Aortic smooth muscle cell (primary cell): ENCODE measurements around the gene PRRT1B. TPM values are rescaled to one million over a fixed set of nuclear protein-coding genes. Genes with fewer than 3 reads are reported as not detected.

Experiments used
- total RNA-seq: library from RNA; depleted of rRNA; stranded (reverse); fragments of >200 nt; gene quantifications from 2 replicates; pipeline ENCODE4 v1.2.3, GENCODE V29; 2014

PRRT1B gene
- total RNA-seq, result not detected in 2 replicates

DNA sequence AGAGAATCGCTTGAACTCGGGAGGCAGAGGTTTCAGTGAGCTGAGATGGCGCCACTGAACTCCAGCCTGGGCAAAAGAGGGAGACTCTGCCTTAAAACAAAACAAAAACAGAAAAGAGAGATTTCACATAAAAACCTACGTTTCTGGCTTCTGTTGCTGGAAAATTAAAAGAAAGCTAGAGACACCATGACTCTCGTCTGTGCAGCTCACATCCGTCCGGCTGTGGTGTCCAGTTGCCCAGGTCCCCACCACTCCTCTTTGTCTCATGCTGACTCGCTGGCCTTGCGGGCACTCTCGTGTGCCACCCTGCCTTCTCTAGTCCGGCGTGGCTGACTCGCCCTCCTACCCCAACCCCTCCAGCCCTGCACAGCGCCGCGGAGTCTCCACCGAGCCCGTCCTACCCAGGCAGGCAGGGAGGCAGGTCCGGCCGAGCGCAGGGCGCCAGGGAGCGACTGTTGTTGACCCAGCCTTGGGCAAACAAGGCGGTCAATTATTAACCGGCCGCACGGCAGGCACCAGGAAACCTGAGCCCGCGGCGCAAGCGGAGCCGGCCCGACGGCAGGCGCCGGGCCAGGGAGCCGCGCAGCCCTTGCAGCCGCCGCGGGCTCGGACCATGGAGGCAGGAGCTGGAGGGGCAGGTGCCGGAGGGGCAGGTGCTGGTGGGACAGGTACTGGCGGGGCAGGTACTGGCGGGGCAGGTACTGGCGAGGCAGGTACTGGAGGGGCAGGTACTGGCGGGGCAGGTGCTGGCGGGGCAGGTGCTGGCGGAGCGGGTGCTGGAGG is at the start of gene PRRT1B:
Gene PRRT1B (plus strand): TSS at position 521 of the 783 bp plus-strand sequence. CDS start 93 bp downstream, at position 614.

DNA sequence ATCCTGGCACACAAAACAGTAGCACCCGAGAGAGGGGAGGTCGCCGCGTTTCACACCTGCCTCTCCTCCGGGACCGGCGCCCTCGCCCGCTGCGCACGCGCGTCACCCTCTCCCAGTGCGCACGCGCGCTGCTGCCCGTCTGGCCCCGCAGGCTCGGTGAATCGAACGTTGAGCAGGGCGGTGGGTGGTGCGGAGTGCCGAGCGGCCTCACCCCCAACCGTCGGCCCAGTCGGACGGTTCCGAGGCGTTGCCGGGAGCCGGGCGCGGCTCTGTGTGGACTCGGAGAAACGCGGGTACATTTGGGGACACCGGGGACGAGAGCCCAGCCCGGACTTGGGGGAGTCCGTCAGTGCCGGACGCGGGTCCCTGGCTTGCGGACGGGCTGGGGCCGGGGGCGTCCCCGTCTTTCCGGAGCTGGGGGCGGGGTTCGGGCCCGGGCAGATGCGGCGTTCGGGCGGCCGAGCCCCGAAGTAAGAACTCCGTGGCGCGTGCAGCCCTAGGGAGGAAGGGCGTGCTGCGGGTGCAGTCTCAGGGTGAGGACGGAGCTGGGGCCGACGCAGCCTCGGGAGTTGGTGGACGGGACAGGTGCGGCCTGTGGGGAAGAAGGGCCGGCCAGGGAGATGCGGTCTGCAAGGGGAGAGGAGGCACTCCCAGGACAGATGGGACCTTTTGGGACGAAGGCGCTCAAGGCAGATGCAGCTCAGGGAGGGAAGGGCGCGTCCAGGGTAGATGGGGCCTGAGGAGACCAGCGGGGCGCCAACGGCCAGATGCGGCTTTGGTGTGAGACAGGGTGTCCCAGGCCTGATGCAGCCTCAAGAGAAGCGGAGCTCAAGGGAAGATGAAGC is 42.3 kb upstream of the PRRT1B start, which contains the start of gene POMT1:
Gene POMT1 (plus strand): TSS at position 138 of the 845 bp plus-strand sequence. CDS start 1,301 bp downstream, outside the sequence.

DNA sequence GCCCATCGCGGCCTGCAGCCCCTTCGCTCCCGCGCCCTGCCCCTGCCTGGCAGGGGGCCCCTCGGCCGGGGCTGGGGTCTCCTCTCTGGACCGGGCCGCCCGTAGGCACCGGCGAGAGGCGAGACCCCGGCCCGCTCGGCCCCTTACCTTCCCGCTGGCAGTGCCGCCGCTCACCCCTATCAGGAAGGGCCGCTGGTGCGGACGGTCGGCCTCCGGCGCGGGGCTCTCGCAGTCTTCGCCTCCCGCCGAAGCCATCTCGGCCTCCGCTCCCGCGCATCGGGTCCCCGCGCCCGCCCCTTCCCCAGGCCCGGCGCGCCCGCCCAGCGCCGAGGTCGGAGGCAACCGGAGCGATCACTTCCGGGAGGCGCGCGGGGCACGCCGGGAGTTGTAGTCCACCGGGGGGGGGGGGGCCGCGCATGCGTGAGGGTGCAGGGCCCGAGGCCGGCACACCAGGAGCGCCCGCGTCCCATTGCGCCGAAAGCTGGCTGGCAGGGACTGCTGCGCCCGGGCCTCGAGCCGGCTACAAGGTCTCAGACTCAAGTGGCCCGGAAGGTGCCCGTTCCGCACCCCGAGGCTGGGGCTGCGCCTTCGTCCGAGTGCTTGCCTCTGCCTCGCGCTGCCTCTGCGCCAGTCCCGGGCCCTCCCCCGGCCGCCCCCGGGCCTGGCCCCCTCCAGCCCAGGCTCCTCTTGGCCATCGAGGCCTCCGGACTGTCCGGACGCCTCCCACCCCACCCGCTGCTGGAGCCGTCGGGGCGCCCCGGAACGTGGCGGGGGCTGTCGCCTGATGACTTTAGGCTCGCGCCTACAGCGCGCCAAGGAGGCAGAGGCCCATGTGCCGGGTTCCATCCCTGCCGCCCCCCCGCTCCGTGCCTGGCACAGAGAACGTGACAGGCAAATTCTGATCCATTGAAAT is 14.1 kb upstream of the PRRT1B start, which contains the start of gene UCK1:
Gene UCK1 (minus strand): TSS at position 344 of the 913 bp plus-strand sequence. CDS start 89 bp downstream, at position 255.

Other genes starting within 250 kb of the PRRT1B start
- gene PRRC2B, start 151.4 kb upstream of the PRRT1B start, total RNA-seq, result 30.5 and 42.6 TPM in 2 replicates
- 32.6 and 35.6 TPM in 2 replicates for gene POMT1, start 42.6 kb upstream of the PRRT1B start, total RNA-seq
- 13.6 and 15.7 TPM in 2 replicates for gene UCK1, start 14.3 kb upstream of the PRRT1B start, total RNA-seq
- gene RAPGEF1, start 194.6 kb downstream of the PRRT1B start, total RNA-seq, result 16.5 and 20.4 TPM in 2 replicates